Activated CD8-positive, alpha-beta memory T cell treated with anti-CD3 and anti-CD28 coated beads for 4 hours (primary cell): ENCODE measurements around the gene SNED1.

ENCODE experiments used
- DNase-seq, 2 donors: peaks; one replicate each; pipeline ENCODE4 v3.0.0-alpha.2; 2020; ENCODE audit warnings: low read depth in 2 of 2

SNED1 gene

GRCh38 chr2:241048149-241048948 is 49.9 kb downstream of the SNED1 start:
- no peak for DNase-seq

- no peak for DNase-seq
Measured at GRCh38 chr2:241048949-241049343, 50.5 kb downstream of the SNED1 start.

- no peak for DNase-seq
Measured at GRCh38 chr2:241049739-241050623, 51.6 kb downstream of the SNED1 start.

- no peak for DNase-seq
Measured at GRCh38 chr2:241050624-241051577, 52.5 kb downstream of the SNED1 start.

- no peak for DNase-seq
Measured at GRCh38 chr2:241051578-241052487, 53.4 kb downstream of the SNED1 start.

GRCh38 chr2:241052677-241053360 is 54.4 kb downstream of the SNED1 start:
- DNase-seq, result no peak

GRCh38 chr2:241053576-241054251 is 55.3 kb downstream of the SNED1 start:
- no peak for DNase-seq

- no peak for DNase-seq
Measured at GRCh38 chr2:241061275-241061674, 62.9 kb downstream of the SNED1 start.

- no peak for DNase-seq
Measured at GRCh38 chr2:241062389-241063092, 64.1 kb downstream of the SNED1 start.

- DNase-seq, result no peak
Measured at GRCh38 chr2:241063093-241063551, 64.7 kb downstream of the SNED1 start.

- no peak for DNase-seq
Measured at GRCh38 chr2:241063587-241063986, 65.2 kb downstream of the SNED1 start.

- peak in 1 of 2 donors; percentile 6 for DNase-seq
Measured at GRCh38 chr2:241064008-241064801, 65.8 kb downstream of the SNED1 start.

GRCh38 chr2:241064802-241065354 is 66.5 kb downstream of the SNED1 start:
- DNase-seq, result no peak

- DNase-seq, result no peak
Measured at GRCh38 chr2:241065355-241065803, 67.0 kb downstream of the SNED1 start.

GRCh38 chr2:241066171-241066892 is 67.9 kb downstream of the SNED1 start:
- no peak for DNase-seq

GRCh38 chr2:241066893-241067341 is 68.5 kb downstream of the SNED1 start:
- DNase-seq, result no peak
